AG04450 (cell line): ENCODE data around the gene C16orf87. TPM values are rescaled to one million over a fixed set of nuclear protein-coding genes. Genes with fewer than 3 reads are reported as not detected.

Source experiments
- CTCF ChIA-PET: fragments of 300-600, 350-600 bp; formaldehyde crosslinking; extraction: SDS; loops from one replicate; lab custom pipeline; 2022; ENCODE audit warnings: antibody characterized with exemption, inconsistent platforms; lab: Charles Lee
- POLR2A ChIA-PET: fragments of 350-600 bp; formaldehyde crosslinking; extraction: SDS; loops from one replicate; lab custom pipeline; 2021; ENCODE audit warnings: antibody characterized with exemption, inconsistent platforms; lab: Yijun Ruan, JAX
- DNase-seq: peaks from one replicate; pipeline ENCODE4 v3.0.0-alpha.2; 2011; ENCODE audit warnings: low read depth, low spot score
- H3K27ac ChIP-seq: one replicate; pipeline ENCODE4 v1.5.1; 2012; ENCODE audit warnings: low read depth, low read length, control low read depth
- H3K27me3 ChIP-seq: one replicate; pipeline ENCODE4 v1.6.0; 2012; ENCODE audit warnings: low read length; ENCODE audit not compliant: control insufficient read depth, insufficient read depth
- H3K4me3 ChIP-seq: 2 replicates; pipeline ENCODE4 v1.5.1; 2011; ENCODE audit warnings: mild to moderate bottlenecking, low read depth, low read length, control low read depth
- H3K9me3 ChIP-seq: 2 replicates; pipeline ENCODE4 v1.5.1; 2012; ENCODE audit warnings: low read length; ENCODE audit not compliant: control insufficient read depth, insufficient read depth
- CTCF ChIP-seq: IDR thresholded peaks from 2 replicates; pipeline ENCODE4 v1.5.1; 2011; ENCODE audit warnings: low read depth, low read length, control low read depth, inconsistent platforms
- polyA plus RNA-seq: library from polyadenylated mRNA; depleted of rRNA; stranded (reverse); fragments of >200 nt; gene quantifications from 2 replicates; pipeline ENCODE4 v1.2.3, GENCODE V29; 2011

The C16orf87 gene
- polyA plus RNA-seq, 1 experiment: 21.7 TPM

- no peak for DNase-seq
- H3K27me3 ChIP-seq: peaks cover 4% of the 10 kb centered on the region
- TF ChIP-seq CTCF: no peak
- H3K4me3 ChIP-seq: no peak overlapping the region
- H3K9me3 ChIP-seq: no peaks in the 10 kb centered on the region
- H3K27ac ChIP-seq: no peak overlapping the region
- CTCF ChIA-PET: interaction anchor here (0.6 to 5.2 kb wide), 7 partner anchors 40 to 265 kb away, joined by 3 to 187 read pairs (median 22); no protein-coding TSS in a partner anchor
- POLR2A ChIA-PET: no interaction called here
Observed at GRCh38 chr16:46852130-46852529, 21.1 kb upstream of the C16orf87 start.

GRCh38 chr16:46850619-46851555, 19.9 kb upstream of the C16orf87 start:
- ChIA-PET CTCF (interaction anchor here (0.6 to 5.2 kb wide), 7 partner anchors 26 to 267 kb away, joined by 3 to 58 read pairs (median 6); no protein-coding TSS in a partner anchor), POLR2A (no interaction called here)
- no peak for DNase-seq
- no peak overlapping the region for H3K4me3 ChIP-seq
- H3K27ac ChIP-seq: no peak overlapping the region
- TF ChIP-seq CTCF: no peak
- H3K27me3 ChIP-seq: peaks cover 4% of the 10 kb centered on the region
- no peaks in the 10 kb centered on the region; the same call in 1 of the 2 replicates for H3K9me3 ChIP-seq

GRCh38 chr16:46848768-46849764, 18.1 kb upstream of the C16orf87 start:
- DNase-seq: no peak
- Histone ChIP-seq H3K9me3 (peaks cover 1% of the 10 kb centered on the region; the same call in 1 of the 2 replicates), H3K27ac (no peak overlapping the region), H3K27me3 (peaks cover 4% of the 10 kb centered on the region), H3K4me3 (no peak overlapping the region)
- POLR2A ChIA-PET: no interaction called here
- TF ChIP-seq CTCF: no peak
- CTCF ChIA-PET: interaction anchor here (0.8 to 1.4 kb wide), 3 partner anchors 59 to 176 kb away, joined by 3 to 6 read pairs (median 4); no protein-coding TSS in a partner anchor

- no peak for TF ChIP-seq CTCF
- Histone ChIP-seq H3K9me3 (peaks cover 15% of the 10 kb centered on the region), H3K4me3 (no peak overlapping the region), H3K27me3 (peaks cover 2% of the 10 kb centered on the region), H3K27ac (no peak overlapping the region)
- ChIA-PET CTCF (interaction anchor here (1.4 to 3.6 kb wide), 4 partner anchors 8 to 84 kb away, joined by 3 to 24 read pairs (median 10); no protein-coding TSS in a partner anchor), POLR2A (interaction anchor here (1.3 to 1.9 kb wide), 2 partner anchors 15 to 54 kb away, joined by 4 to 7 read pairs; partner anchors contain the start of gene C16orf87)
- no peak for DNase-seq
Observed at GRCh38 chr16:46845952-46846351, 15.0 kb upstream of the C16orf87 start.
